Psoas muscle (tissue), 8 donors: ENCODE data around the gene PDILT. TPM values are rescaled to one million over a fixed set of nuclear protein-coding genes. Genes with fewer than 3 reads are reported as not detected.
"Not testable (repeated sequence)": the region's sequence is repeated elsewhere in the genome, so short reads cannot be mapped to it uniquely, and the experiment has no call there.

ENCODE experiments used
- ATAC-seq, 4 donors: fragments of 200-7000 bp; cut with Tn5 transposase; one replicate each; pipeline ENCODE4 v1.9.1; 2020; ENCODE audit warnings: moderate library complexity in 3 of 4, mild to moderate bottlenecking in 2 of 4
- DNase-seq, 2 donors: peaks; one replicate each; pipeline ENCODE4 v3.0.0-alpha.2; 2020
- H3K27ac ChIP-seq: fragments of 200-600 bp; one replicate; pipeline ENCODE4 v1.8.0; 2022
- H3K27me3 ChIP-seq, 3 donors: fragments of 200-600 bp in 1 of 3; one replicate each; pipeline versions ENCODE4 v1.6.1 to v1.8.0; 2013 to 2022; ENCODE audit warnings: low read length in 2 of 3, mild to moderate bottlenecking in 2 of 3, moderate library complexity in 1 of 3; ENCODE audit not compliant: insufficient read depth in 3 of 3
- H3K36me3 ChIP-seq, 2 donors: fragments of 200-600 bp in 1 of 2; one replicate each; pipeline versions ENCODE4 v1.6.1 to v1.8.0; 2013 to 2022; ENCODE audit warnings: low read depth in 1 of 2, mild to moderate bottlenecking in 1 of 2, moderate library complexity in 1 of 2; ENCODE audit not compliant: insufficient read depth in 1 of 2
- H3K4me1 ChIP-seq: fragments of 200-600 bp; one replicate; pipeline ENCODE4 v1.8.0; 2022
- H3K4me3 ChIP-seq: fragments of 200-600 bp; one replicate; pipeline ENCODE4 v1.8.0; 2022; ENCODE audit warnings: mild to moderate bottlenecking
- H3K9me3 ChIP-seq: fragments of 200-600 bp; one replicate; pipeline ENCODE4 v1.8.0; 2022
- WGBS, 3 donors: extraction: QIAGEN DNeasy Blood & Tissue Kit; methylation state at CpG; one replicate each; pipeline versions ENCODE4 v1.1.6 to v1.1.7; 2013; 5-methylcytosine and 5-hydroxymethylcytosine counted together
- intact Hi-C, 2 donors: fragments of 100-400 bp; cut with DNase I; formaldehyde crosslinking; loops; one replicate each; pipeline versions ENCODE4 v1.11.0 to v1.14.2; 2022
- polyA plus RNA-seq, 3 donors: library from polyadenylated mRNA; stranded (reverse); fragments of 200-250 nt; gene quantifications; one replicate each; pipeline ENCODE4 v1.2.3, GENCODE V29; 2013
- total RNA-seq, 4 donors: library from RNA; stranded (reverse); fragmentation: NEBNext Ultra II Directional in 2 of 4; extraction: Animal tissue kit (Norgen Biotek cat#: 25700) in 2 of 4; gene quantifications; one replicate each; pipeline versions ENCODE4 v1.2.1 to v1.2.4, GENCODE V29; 2021 to 2023
- TF ChIP-seq, protein P1 (sequence below): fragments of 200-600 bp; IDR thresholded peaks from one replicate; pipeline ENCODE4 v1.8.0; 2022; ENCODE audit warnings: antibody characterized with exemption
- donor health status: healthy with polysubstance abuse.
- donor health status: DM: no; HTN: no; CAD: no; lungs with moderate emphysema.
- donor health status: Bipolar disorder and iron deficiency.
- donor health status: healthy.
- donor health status: DM: yes; HTN: yes; CAD: no.
- donor health status: DM: no; HTN: no; CAD: no.
- donor health status: DM: no; HTN: no; CAD: no.
- donor health status: DM: yes; HTN: yes; CAD: no.

Gene PDILT
- total and polyA plus RNA-seq, 7 donors, result not detected

DNA sequence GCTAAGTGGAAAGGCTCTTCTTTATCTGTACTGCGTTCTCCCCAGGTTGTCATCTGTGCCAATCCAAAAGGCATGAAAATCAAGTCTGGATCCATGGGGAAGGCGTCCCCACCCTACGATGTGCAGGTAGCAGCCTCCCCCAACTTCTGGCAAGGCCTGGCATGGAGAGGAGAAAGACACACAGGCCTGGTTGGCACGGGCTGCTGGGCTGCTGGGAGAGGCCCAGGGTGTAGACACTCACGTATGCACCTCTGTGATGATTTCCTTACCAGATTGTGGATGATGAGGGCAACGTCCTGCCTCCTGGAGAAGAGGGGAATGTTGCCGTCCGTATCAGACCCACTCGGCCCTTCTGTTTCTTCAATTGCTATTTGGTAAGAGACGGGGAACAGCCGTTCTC, 26.4 kb upstream of the PDILT start:
- intact Hi-C loops, result no loop called here
- TF ChIP-seq, protein P1, sequence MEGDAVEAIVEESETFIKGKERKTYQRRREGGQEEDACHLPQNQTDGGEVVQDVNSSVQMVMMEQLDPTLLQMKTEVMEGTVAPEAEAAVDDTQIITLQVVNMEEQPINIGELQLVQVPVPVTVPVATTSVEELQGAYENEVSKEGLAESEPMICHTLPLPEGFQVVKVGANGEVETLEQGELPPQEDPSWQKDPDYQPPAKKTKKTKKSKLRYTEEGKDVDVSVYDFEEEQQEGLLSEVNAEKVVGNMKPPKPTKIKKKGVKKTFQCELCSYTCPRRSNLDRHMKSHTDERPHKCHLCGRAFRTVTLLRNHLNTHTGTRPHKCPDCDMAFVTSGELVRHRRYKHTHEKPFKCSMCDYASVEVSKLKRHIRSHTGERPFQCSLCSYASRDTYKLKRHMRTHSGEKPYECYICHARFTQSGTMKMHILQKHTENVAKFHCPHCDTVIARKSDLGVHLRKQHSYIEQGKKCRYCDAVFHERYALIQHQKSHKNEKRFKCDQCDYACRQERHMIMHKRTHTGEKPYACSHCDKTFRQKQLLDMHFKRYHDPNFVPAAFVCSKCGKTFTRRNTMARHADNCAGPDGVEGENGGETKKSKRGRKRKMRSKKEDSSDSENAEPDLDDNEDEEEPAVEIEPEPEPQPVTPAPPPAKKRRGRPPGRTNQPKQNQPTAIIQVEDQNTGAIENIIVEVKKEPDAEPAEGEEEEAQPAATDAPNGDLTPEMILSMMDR, result no peak
- Histone ChIP-seq H3K36me3 (no peaks in the 10 kb centered on the region), H3K27me3 (no peaks in the 10 kb centered on the region), H3K4me3 (no peak overlapping the region), H3K9me3 (no peaks in the 10 kb centered on the region), H3K4me1 (no peaks in the 10 kb centered on the region), H3K27ac (no peak overlapping the region)
- DNase-seq (no peak), ATAC-seq (no peak)
- WGBS, 3 donors, result 70 to 75% (median 73%) methylated on average over 11 of the region's 11 CpGs

GRCh38 chr16:20430480-20430879, 25.9 kb upstream of the PDILT start:
- intact Hi-C loops, H3K4me3 ChIP-seq, H3K4me1 ChIP-seq, DNase-seq, H3K27ac ChIP-seq, H3K27me3 ChIP-seq, H3K9me3 ChIP-seq, H3K36me3 ChIP-seq, ATAC-seq: not testable (repeated sequence)
- 80 to 83% (median 82%) methylated on average over 1 of the region's 1 CpG for WGBS, 3 donors

DNA sequence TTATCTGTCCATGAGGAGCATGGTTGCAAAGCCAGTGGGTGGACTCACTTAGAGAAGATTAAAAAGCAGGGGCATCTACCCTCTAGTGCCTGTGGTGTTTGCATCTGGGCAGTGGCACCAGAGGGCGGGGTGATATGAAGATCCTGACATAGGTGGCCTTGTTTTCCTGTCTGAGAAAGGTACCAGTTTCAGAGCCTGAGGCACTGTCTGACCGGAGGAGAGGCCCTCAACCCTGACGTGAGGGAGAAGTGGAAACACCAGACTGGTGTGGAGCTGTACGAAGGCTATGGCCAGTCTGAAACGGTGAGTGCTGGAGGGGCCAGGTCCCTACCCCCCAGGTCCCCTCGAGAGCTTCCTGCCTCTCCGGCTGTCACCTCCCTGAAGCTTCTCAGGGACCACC, 25.0 kb upstream of the PDILT start:
- H3K4me3 ChIP-seq, DNase-seq, intact Hi-C loops, H3K27ac ChIP-seq, H3K4me1 ChIP-seq, H3K36me3 ChIP-seq, ATAC-seq, H3K27me3 ChIP-seq, H3K9me3 ChIP-seq: not testable (repeated sequence)
- 76 to 86% (median 84%) methylated on average over 7 of the region's 7 CpGs for WGBS, 3 donors

DNA sequence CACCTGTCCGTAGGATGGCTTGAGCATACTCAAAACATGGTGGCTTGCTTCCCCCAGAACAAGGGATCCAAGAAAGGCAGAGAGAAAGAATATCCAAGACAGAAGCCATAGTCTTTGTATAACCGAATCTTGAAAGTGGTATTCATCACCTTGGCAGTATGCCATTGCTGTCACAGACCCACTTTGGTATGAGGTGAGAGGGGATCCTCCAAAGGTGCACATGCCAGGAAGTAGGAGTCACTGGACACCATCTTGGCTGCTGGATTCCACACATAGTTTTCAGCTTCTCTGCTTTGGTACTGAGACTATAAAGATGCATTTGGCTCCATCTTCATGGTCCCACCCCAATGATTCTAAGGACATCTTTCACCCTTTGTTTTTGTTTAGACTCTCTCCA, 22.9 kb upstream of the PDILT start:
- WGBS, 3 donors, result 52 to 73% (median 71%) methylated on average over 2 of the region's 2 CpGs
- H3K9me3 ChIP-seq, H3K4me3 ChIP-seq, H3K4me1 ChIP-seq, H3K27me3 ChIP-seq, H3K27ac ChIP-seq, H3K36me3 ChIP-seq, intact Hi-C loops, ATAC-seq, DNase-seq: not testable (repeated sequence)

GRCh38 chr16:20424129-20424866, 19.8 kb upstream of the PDILT start:
- TF ChIP-seq, protein P1, result no peak
- 75 to 85% (median 82%) methylated on average over 2 of the region's 2 CpGs for WGBS, 3 donors
- no peak for ATAC-seq

DNA sequence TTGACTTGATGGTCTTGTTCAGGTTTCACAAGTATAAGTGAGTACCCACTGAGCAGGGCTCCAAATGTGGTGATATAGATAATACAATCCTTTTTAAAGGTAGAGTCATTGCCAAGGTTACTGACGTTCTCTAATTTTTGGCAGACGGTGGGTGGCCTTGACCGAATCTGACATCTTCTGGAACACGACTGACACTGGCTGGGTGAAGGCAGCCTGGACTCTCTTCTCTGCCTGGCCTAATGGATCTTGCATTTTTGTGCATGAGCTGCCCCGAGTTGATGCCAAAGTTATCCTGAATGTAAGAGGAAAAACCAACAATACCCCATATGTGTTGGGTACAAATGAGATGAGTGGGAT, 19.2 kb upstream of the PDILT start:
- intact Hi-C loops, H3K9me3 ChIP-seq, H3K4me3 ChIP-seq, H3K27me3 ChIP-seq, H3K36me3 ChIP-seq, ATAC-seq, H3K4me1 ChIP-seq, DNase-seq, H3K27ac ChIP-seq: not testable (repeated sequence)
- WGBS, 3 donors, result 62 to 78% (median 71%) methylated on average over 5 of the region's 5 CpGs

More at GRCh38 chr16:20424129-20424866, 19.8 kb upstream of the PDILT start:
- Histone ChIP-seq H3K27ac (no peak overlapping the region), H3K36me3 (no peaks in the 10 kb centered on the region), H3K4me3 (no peak overlapping the region), H3K27me3 (no peaks in the 10 kb centered on the region), H3K4me1 (no peaks in the 10 kb centered on the region), H3K9me3 (no peaks in the 10 kb centered on the region)
- intact Hi-C loops, result no loop called here
- no peak for DNase-seq

DNA sequence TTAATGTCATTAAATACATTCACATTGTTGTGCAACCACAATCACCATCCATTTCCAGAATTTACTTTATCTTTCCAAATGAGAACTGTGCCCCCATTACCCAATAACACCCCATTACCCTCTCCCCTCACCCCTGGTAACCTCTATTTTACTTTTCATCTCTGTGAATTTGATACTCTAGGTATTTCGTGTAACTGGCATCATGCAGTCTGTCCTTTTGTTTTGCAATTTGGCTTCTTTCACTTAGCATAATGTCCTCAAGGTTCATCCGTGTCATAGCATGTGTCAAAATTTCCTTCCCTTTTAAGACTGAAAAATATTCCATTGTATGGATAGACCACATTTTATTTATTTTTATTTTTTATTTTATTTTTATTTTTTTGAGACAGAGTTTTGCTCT, 17.2 kb upstream of the PDILT start:
- H3K27me3 ChIP-seq, H3K27ac ChIP-seq, intact Hi-C loops, H3K9me3 ChIP-seq, DNase-seq, ATAC-seq, H3K36me3 ChIP-seq, H3K4me1 ChIP-seq, H3K4me3 ChIP-seq: not testable (repeated sequence)
- WGBS, 3 donors, result 21 to 49% (median 29%) methylated on average over 2 of the region's 2 CpGs

DNA sequence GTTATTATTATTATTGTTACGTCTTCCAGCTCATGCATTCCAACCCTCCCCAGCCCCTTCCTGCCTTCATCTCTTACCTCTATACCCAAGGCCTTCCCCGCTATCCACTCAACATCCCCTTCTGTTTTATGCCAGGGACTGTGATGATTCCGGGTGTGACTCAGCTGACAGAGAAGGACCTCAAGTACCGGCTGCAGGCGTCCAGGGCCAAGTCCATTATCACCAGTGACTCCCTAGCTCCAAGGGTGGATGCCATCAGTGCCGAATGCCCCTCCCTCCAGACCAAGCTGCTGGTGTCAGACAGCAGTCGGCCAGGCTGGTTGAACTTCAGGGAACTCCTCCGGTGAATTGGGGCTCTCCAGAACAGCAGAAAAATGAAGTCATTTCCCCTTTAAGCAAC, 14.6 kb upstream of the PDILT start:
- H3K36me3 ChIP-seq, intact Hi-C loops, DNase-seq, H3K27ac ChIP-seq, H3K27me3 ChIP-seq, H3K9me3 ChIP-seq, ATAC-seq, H3K4me1 ChIP-seq, H3K4me3 ChIP-seq: not testable (repeated sequence)
- WGBS, 3 donors, result 73 to 84% (median 75%) methylated on average over 8 of the region's 8 CpGs
